Measurements from ENCODE around the gene TRAIP. TPM values are rescaled to one million over a fixed set of nuclear protein-coding genes. Genes with fewer than 3 reads are reported as not detected.

TRAIP gene
- total and polyA plus RNA-seq, 2 experiments from 2014 or later: 2.5 to 6.6 TPM

DNA sequence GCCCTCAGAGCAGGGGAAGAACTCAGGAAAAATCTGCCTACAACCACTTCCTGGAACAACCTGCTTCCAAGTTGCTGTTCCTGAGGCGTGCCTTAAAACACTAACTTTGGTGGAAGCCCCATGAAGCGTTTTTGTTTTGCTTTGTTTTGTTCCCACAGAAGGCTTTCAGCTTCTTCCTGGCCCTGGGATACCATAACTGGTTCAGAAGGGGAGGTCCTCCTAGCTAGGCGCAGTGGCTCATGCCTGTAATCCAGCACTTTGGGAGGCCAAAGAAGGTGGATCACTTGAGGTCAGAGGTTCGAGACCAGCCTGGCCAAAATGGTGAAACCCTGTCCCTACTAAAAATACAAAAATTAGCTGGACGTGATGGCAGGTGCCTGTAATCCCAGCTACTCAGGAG is 68.8 kb downstream of the TRAIP start:
- Histone ChIP-seq H3K27me3 (no peaks in the 10 kb centered on the region), H3K27ac (no peak overlapping the region), H2AFZ (no peak overlapping the region), H3K9me2 (replicated peaks; ENCODE audit: insufficient read depth) (no peaks in the 10 kb centered on the region), H3K79me2 (peaks cover 37% of the 10 kb centered on the region), H3K4me2 (no peak overlapping the region), H3K36me3 (replicated peaks; ENCODE audit: insufficient read depth, low read depth) (no peaks in the 10 kb centered on the region), H4K20me1 (ENCODE audit: insufficient read depth, poor library complexity, severe bottlenecking) (no peaks in the 10 kb centered on the region), H3K4me1 (ENCODE audit: insufficient read depth) (peaks cover 8% of the 10 kb centered on the region), H3K9me3 (ENCODE audit: low read depth) (no peaks in the 10 kb centered on the region), H3K4me3 (no peak overlapping the region)
- 96% methylated on average over 5 of the region's 5 CpGs for WGBS (ENCODE audit: low lambda C conversion rate, missing lambda C conversion rate)
- no peak for DNase-seq (ENCODE audit: low spot score)
- TF ChIP-seq, protein P1, sequence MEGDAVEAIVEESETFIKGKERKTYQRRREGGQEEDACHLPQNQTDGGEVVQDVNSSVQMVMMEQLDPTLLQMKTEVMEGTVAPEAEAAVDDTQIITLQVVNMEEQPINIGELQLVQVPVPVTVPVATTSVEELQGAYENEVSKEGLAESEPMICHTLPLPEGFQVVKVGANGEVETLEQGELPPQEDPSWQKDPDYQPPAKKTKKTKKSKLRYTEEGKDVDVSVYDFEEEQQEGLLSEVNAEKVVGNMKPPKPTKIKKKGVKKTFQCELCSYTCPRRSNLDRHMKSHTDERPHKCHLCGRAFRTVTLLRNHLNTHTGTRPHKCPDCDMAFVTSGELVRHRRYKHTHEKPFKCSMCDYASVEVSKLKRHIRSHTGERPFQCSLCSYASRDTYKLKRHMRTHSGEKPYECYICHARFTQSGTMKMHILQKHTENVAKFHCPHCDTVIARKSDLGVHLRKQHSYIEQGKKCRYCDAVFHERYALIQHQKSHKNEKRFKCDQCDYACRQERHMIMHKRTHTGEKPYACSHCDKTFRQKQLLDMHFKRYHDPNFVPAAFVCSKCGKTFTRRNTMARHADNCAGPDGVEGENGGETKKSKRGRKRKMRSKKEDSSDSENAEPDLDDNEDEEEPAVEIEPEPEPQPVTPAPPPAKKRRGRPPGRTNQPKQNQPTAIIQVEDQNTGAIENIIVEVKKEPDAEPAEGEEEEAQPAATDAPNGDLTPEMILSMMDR (IDR thresholded peaks at IDR 0.05; ENCODE audit: poor library complexity): no peak
- TF ChIP-seq EZH2phosphoT487 (IDR thresholded peaks at IDR 0.05; ENCODE audit: low read depth, severe bottlenecking, unreplicated experiment) (no peak), EZH2 (IDR thresholded peaks at IDR 0.05; ENCODE audit: borderline replicate concordance) (no peak)

GRCh38 chr3:49787182-49787464 is 69.2 kb downstream of the TRAIP start:
- no peaks in the 10 kb centered on the region for H3K9me3 ChIP-seq (ENCODE audit: low read depth)
- no peaks in the 10 kb centered on the region for H3K27me3 ChIP-seq
- H4K20me1 ChIP-seq (ENCODE audit: insufficient read depth, poor library complexity, severe bottlenecking): no peaks in the 10 kb centered on the region
- H3K27ac ChIP-seq: peak overlapping the region; percentile 88
- 90% methylated on average over 3 of the region's 3 CpGs for WGBS (ENCODE audit: low lambda C conversion rate, missing lambda C conversion rate)
- peaks cover 8% of the 10 kb centered on the region for H3K4me1 ChIP-seq (ENCODE audit: insufficient read depth)
- H2AFZ ChIP-seq: peak overlapping the region; percentile 80
- TF ChIP-seq EZH2phosphoT487 (IDR thresholded peaks at IDR 0.05; ENCODE audit: low read depth, severe bottlenecking, unreplicated experiment) (no peak), EZH2 (IDR thresholded peaks at IDR 0.05; ENCODE audit: borderline replicate concordance) (no peak)
- TF ChIP-seq, protein P1 (IDR thresholded peaks at IDR 0.05; ENCODE audit: poor library complexity): no peak
- peaks cover 41% of the 10 kb centered on the region for H3K79me2 ChIP-seq
- peak overlapping the region; percentile 74 for H3K4me2 ChIP-seq
- no peak for DNase-seq (ENCODE audit: low spot score)
- no peaks in the 10 kb centered on the region for H3K36me3 ChIP-seq (replicated peaks; ENCODE audit: insufficient read depth, low read depth)
- no peak overlapping the region for H3K4me3 ChIP-seq
- no peaks in the 10 kb centered on the region for H3K9me2 ChIP-seq (replicated peaks; ENCODE audit: insufficient read depth)

DNA sequence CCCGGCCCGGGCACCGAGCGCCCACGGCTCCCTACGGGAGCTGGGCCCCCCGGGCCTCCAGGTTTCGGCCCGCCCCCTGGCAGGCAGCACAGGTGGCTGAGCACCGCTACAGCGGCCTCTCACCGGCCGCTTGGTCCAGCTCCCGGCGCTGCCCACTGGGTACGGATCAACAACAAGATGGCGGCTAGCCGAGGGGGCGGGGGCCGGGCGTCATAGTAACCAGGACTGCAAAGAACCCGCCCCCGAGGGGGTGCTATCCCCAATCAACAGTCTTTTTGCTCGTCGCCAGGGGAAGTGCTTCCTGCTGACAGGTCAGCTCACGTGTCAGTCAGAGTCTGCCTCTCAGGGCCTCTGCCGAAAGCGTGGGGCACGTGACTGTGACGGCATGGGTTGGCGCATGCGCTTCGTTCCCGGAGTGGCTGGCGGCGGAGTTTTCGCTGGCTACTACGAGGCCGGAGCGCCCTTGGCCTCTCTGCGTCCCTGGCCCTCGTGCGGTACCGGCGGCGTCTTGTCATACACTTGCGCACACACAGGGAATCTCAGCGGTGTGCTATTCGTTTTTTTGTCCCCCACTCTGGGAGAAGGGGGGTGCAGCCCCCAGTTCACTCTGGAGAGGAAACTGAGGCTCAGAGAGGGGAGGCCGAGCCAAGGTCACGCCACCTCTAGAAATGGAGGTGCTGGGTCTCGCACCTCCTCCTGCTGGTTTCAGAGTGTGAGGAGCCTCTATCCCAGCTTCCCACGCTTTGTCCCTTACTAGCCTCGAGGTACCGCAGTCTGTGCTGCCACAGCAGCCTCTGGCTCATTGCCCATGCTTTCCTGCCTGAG is 69.8 kb downstream of the TRAIP start, which contains the start of gene IP6K1:
TSS of gene IP6K1 (minus strand) at position 186 of the 825 bp plus-strand sequence. CDS start 38,502 bp downstream, outside the sequence.
- Histone ChIP-seq H3K9me3 (ENCODE audit: low read depth) (no peaks in the 10 kb centered on the region), H3K9me2 (replicated peaks; ENCODE audit: insufficient read depth) (no peaks in the 10 kb centered on the region), H3K4me3 (peak within 1 kb of the TSS; percentile 76), H2AFZ (peak within 1 kb of the TSS; percentile 80), H4K20me1 (ENCODE audit: insufficient read depth, poor library complexity, severe bottlenecking) (no peaks in the 10 kb centered on the region), H3K27ac (peak within 1 kb of the TSS; percentile 91), H3K27me3 (no peaks in the 10 kb centered on the region), H3K4me2 (peak within 1 kb of the TSS; percentile 81), H3K36me3 (replicated peaks; ENCODE audit: insufficient read depth, low read depth) (no peaks in the 10 kb centered on the region), H3K79me2 (peaks cover 46% of the 10 kb centered on the region), H3K4me1 (ENCODE audit: insufficient read depth) (peaks cover 11% of the 10 kb centered on the region)
- WGBS (ENCODE audit: low lambda C conversion rate, missing lambda C conversion rate): 12% methylated on average over 46 of the region's 55 CpGs
- DNase-seq (ENCODE audit: low spot score): peak; percentile 100
- TF ChIP-seq, protein P1 (IDR thresholded peaks at IDR 0.05; ENCODE audit: poor library complexity): no peak
- TF ChIP-seq EZH2phosphoT487 (IDR thresholded peaks at IDR 0.05; ENCODE audit: low read depth, severe bottlenecking, unreplicated experiment): no peak
- no peak for TF ChIP-seq EZH2 (IDR thresholded peaks at IDR 0.05; ENCODE audit: borderline replicate concordance)
